Testis (tissue), 3 donors: ENCODE results near the gene PITPNM1. TPM values are rescaled to one million over a fixed set of nuclear protein-coding genes. Genes with fewer than 3 reads are reported as not detected.

Source experiments
- DNase-seq: peaks from one replicate; pipeline ENCODE4 v3.0.0-alpha.2; 2019
- H3K27ac ChIP-seq, 2 donors: fragments of 200-600 bp; sonication (generic); one replicate each; pipeline ENCODE4 v1.5.1; 2019
- H3K27me3 ChIP-seq: fragments of 200-600 bp; sonication (generic); one replicate; pipeline ENCODE4 v1.5.1; 2019
- H3K36me3 ChIP-seq: fragments of 200-600 bp; sonication (generic); one replicate; pipeline ENCODE4 v1.5.1; 2017; ENCODE audit warnings: low read depth; ENCODE audit errors: missing control alignments
- H3K4me1 ChIP-seq: fragments of 200-600 bp; sonication (generic); one replicate; pipeline ENCODE4 v1.5.1; 2019
- H3K4me3 ChIP-seq, 2 donors: fragments of 200-600 bp; sonication (generic); one replicate each; pipeline ENCODE4 v1.5.1; 2017 to 2019
- H3K9me3 ChIP-seq: fragments of 200-600 bp; sonication (generic); one replicate; pipeline ENCODE4 v1.5.1; 2017
- POLR2A ChIP-seq: fragments of 450-650 bp; IDR thresholded peaks from one replicate; pipeline ENCODE4 v1.6.1; 2017; ENCODE audit warnings: antibody characterized with exemption, mild to moderate bottlenecking, moderate library complexity
- WGBS, 2 donors: methylation state at CpG; one replicate each; pipeline ENCODE4 v1.1.5; 2018; 5-methylcytosine and 5-hydroxymethylcytosine counted together
- intact Hi-C: fragments of 100-400 bp; cut with DNase I; formaldehyde crosslinking; loops from one replicate; pipeline ENCODE4 v1.15.1; 2023; ENCODE audit warnings: low total_unique reads
- polyA plus RNA-seq: library from polyadenylated mRNA; stranded (reverse); fragments of 350-450 nt; fragmentation: Illumina TruSeq; extraction: RNeasy Lipid Tissue Mini Kit (QIAGEN cat#74804); gene quantifications from one replicate; pipeline ENCODE4 v1.2.3, GENCODE V29; 2014; ENCODE audit warnings: low read depth, low replicate concordance; ENCODE audit not compliant: insufficient read depth
- total RNA-seq, 2 donors: library from RNA; depleted of rRNA; stranded (reverse); fragments of >200 nt; gene quantifications; one replicate each; pipeline ENCODE4 v1.2.3, GENCODE V29; 2016
- TF ChIP-seq, protein P1 (sequence below), 3 experiments: fragments of 450-650 bp in 2 of 3; fragments of 200-600 bp in 1 of 3; sonication (generic) in 1 of 3; IDR thresholded peaks; one replicate each; pipeline ENCODE4 v1.5.1; 2016 to 2019; ENCODE audit warnings: antibody characterized with exemption in 3 of 3, mild to moderate bottlenecking in 2 of 3, moderate library complexity in 1 of 3

PITPNM1 gene
- total and polyA plus RNA-seq, 3 donors from 2014 or later: 15.5 to 23.5 (median 19.6) TPM

DNA sequence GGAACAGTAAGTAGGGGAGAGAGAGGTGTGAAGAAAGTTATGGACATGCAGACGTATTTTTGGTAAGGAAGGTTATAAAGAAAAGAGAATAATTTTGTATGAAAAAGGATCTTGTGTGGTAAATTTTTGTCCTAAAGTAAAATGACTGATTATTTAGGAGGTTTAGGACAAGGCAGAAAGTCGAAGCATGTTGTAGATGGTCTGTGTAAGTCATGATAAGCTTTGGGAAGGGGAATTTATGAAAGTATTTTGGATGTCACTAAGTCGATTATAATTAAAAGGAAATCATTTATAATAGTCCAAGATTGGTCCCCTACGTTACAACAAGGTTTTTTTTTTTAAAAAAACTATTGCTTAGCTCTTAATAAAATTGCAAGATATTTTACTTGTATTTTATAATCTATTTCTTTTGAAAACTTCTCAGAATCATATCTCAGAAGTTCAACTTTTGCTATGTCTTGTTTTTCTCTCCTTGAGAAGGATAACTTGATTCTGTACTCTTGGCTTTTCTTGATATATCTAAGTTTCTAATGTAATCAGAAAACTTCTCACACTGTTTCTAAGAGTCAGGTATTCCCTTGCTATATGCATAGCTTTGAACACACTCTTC is 29.0 kb upstream of the PITPNM1 start:
- 49 to 53% methylated on average over 4 of the region's 4 CpGs for WGBS, 2 donors
- no peaks in the 10 kb centered on the region for H3K9me3 ChIP-seq
- H3K27me3 ChIP-seq: no peaks in the 10 kb centered on the region
- TF ChIP-seq, protein P1, sequence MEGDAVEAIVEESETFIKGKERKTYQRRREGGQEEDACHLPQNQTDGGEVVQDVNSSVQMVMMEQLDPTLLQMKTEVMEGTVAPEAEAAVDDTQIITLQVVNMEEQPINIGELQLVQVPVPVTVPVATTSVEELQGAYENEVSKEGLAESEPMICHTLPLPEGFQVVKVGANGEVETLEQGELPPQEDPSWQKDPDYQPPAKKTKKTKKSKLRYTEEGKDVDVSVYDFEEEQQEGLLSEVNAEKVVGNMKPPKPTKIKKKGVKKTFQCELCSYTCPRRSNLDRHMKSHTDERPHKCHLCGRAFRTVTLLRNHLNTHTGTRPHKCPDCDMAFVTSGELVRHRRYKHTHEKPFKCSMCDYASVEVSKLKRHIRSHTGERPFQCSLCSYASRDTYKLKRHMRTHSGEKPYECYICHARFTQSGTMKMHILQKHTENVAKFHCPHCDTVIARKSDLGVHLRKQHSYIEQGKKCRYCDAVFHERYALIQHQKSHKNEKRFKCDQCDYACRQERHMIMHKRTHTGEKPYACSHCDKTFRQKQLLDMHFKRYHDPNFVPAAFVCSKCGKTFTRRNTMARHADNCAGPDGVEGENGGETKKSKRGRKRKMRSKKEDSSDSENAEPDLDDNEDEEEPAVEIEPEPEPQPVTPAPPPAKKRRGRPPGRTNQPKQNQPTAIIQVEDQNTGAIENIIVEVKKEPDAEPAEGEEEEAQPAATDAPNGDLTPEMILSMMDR (IDR thresholded peaks at IDR 0.05): no peak
- TF ChIP-seq POLR2A: no peak
- no peaks in the 10 kb centered on the region for H3K36me3 ChIP-seq
- DNase-seq: no peak
- no peaks in the 10 kb centered on the region for H3K4me1 ChIP-seq
- intact Hi-C loops: no loop called here
- no peak overlapping the region for H3K4me3 ChIP-seq
- H3K27ac ChIP-seq: no peak overlapping the region

GRCh38 chr11:67532889-67533288 is 27.7 kb upstream of the PITPNM1 start:
- 58 to 65% methylated on average over 2 of the region's 2 CpGs for WGBS, 2 donors
- DNase-seq: no peak
- no peak overlapping the region for H3K4me3 ChIP-seq
- intact Hi-C loops: no loop called here
- H3K27me3 ChIP-seq: no peaks in the 10 kb centered on the region
- no peaks in the 10 kb centered on the region for H3K36me3 ChIP-seq
- no peak overlapping the region for H3K27ac ChIP-seq
- no peak for TF ChIP-seq POLR2A
- TF ChIP-seq, protein P1 (IDR thresholded peaks at IDR 0.05): no peak
- H3K4me1 ChIP-seq: no peaks in the 10 kb centered on the region
- H3K9me3 ChIP-seq: no peaks in the 10 kb centered on the region

DNA sequence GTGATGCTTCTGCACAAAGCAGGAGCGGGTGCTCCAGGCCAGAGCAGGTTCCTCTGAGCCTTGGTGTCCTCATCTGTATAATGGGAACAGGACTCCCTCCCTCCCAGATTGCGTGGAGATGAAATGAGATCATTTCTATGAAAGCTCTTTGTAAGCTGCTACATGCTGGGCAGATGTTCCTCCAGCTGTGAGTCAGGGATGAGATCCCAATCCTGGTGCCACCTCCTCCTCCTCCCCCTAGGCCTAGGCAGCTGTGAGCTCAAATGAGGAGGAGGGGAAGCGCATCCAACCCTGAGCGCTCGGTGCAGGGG is 25.1 kb upstream of the PITPNM1 start:
- no peak for DNase-seq
- Histone ChIP-seq H3K27ac (no peak overlapping the region), H3K4me1 (no peaks in the 10 kb centered on the region), H3K4me3 (peak overlapping the region in 1 of 2 donors; percentile 23), H3K27me3 (no peaks in the 10 kb centered on the region), H3K9me3 (no peaks in the 10 kb centered on the region), H3K36me3 (no peaks in the 10 kb centered on the region)
- no peak for TF ChIP-seq POLR2A
- TF ChIP-seq, protein P1 (IDR thresholded peaks at IDR 0.05): no peak
- intact Hi-C loops: no loop called here
- 40 to 63% methylated on average over 2 to 5 of the region's 5 CpGs for WGBS, 2 donors

DNA sequence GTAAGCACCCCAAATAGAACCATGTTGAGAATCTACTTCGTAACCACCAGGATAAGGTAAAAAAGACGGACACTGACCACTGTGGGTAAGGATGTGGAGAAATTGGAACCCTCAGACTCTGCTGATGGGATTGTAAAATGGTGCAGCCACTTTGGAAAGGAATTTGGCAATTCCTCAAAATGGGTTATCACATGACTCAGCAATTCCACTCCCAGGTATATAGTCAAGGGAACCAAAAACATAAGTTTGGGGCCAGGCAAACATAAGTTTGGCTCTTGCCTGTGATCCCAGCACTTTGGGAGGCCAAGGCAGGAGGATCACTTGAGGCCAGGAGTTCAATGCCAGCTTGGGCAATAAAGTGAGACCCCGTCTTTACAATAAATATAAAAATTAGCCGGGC is 23.2 kb upstream of the PITPNM1 start:
- DNase-seq: no peak
- WGBS, 2 donors: 85 to 93% methylated on average over 4 of the region's 4 CpGs
- H3K4me1 ChIP-seq: no peaks in the 10 kb centered on the region
- no peak overlapping the region for H3K27ac ChIP-seq
- TF ChIP-seq, protein P1 (IDR thresholded peaks at IDR 0.05): no peak
- TF ChIP-seq POLR2A: no peak
- H3K4me3 ChIP-seq: no peak overlapping the region
- intact Hi-C loops: no loop called here
- no peaks in the 10 kb centered on the region for H3K9me3 ChIP-seq
- no peaks in the 10 kb centered on the region for H3K36me3 ChIP-seq
- H3K27me3 ChIP-seq: no peaks in the 10 kb centered on the region

- no peaks in the 10 kb centered on the region for H3K4me1 ChIP-seq
- no peaks in the 10 kb centered on the region for H3K9me3 ChIP-seq
- TF ChIP-seq, protein P1 (IDR thresholded peaks at IDR 0.05): no peak
- TF ChIP-seq POLR2A: no peak
- WGBS, 2 donors: 65 to 82% methylated on average over 5 of the region's 5 CpGs
- H3K4me3 ChIP-seq: no peak overlapping the region
- H3K27ac ChIP-seq: no peak overlapping the region
- H3K27me3 ChIP-seq: no peaks in the 10 kb centered on the region
- intact Hi-C loops: no loop called here
- DNase-seq: no peak
- no peaks in the 10 kb centered on the region for H3K36me3 ChIP-seq
These were observed 20.3 kb upstream of the PITPNM1 start for GRCh38 chr11:67525275-67525976.
